Fibroblast of villous mesenchyme (primary cell): Measurements from ENCODE around the gene PTPRN2. TPM values are rescaled to one million over a fixed set of nuclear protein-coding genes. Genes with fewer than 3 reads are reported as not detected.

Experiments
- DNase-seq: peaks from one replicate; pipeline ENCODE4 v3.0.0-alpha.2; 2010; ENCODE audit warnings: low read depth
- H3K4me3 ChIP-seq: 2 replicates; pipeline ENCODE4 v1.5.1; 2011; ENCODE audit warnings: low read depth, mild to moderate bottlenecking, low read length
- total RNA-seq: library from RNA; depleted of rRNA; stranded (reverse); fragments of >200 nt; gene quantifications from 2 replicates; pipeline ENCODE4 v1.2.3, GENCODE V29; 2012
- TF ChIP-seq, protein P1 (sequence below): IDR thresholded peaks from 2 replicates; pipeline ENCODE4 v1.5.1; 2012; ENCODE audit warnings: low read depth, mild to moderate bottlenecking, low read length; ENCODE audit not compliant: insufficient read depth

PTPRN2 gene
- total RNA-seq, 1 donor, result not detected

DNA sequence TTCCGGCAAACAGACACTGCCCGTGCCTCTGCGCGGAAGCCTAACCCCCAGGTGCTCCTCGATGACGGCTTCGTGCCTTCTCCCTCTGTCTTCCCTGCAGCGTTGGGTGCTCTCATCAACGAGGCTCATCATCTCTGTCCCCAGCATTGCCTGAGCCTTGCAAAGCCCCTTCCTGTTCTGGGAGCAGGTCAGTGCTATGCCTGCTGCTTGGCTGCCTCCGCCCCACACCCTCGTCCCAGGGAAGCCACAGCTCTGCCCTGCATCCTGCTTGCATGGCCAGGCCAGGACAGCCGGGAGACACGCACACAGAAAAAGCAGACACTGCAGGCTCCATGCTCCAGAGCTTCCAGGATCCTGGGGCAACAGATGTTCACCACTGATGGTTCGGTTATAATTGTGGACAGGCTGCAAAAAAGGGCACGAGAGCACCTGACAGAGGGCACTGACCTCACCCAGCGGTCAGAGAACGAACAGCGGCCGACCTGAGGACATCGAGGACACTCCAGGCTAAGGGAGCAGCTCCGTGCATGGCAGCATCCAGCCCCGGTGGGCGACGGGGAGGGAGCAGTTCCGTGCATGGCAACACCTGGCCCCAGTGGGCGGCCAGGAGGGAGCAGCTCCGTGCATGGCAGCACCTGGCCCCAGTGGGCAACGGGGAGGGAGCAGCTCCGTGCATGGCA is 265.5 kb downstream of the PTPRN2 start:
- H3K4me3 ChIP-seq, result no peak overlapping the region
- DNase-seq, result no peak
- TF ChIP-seq, protein P1, sequence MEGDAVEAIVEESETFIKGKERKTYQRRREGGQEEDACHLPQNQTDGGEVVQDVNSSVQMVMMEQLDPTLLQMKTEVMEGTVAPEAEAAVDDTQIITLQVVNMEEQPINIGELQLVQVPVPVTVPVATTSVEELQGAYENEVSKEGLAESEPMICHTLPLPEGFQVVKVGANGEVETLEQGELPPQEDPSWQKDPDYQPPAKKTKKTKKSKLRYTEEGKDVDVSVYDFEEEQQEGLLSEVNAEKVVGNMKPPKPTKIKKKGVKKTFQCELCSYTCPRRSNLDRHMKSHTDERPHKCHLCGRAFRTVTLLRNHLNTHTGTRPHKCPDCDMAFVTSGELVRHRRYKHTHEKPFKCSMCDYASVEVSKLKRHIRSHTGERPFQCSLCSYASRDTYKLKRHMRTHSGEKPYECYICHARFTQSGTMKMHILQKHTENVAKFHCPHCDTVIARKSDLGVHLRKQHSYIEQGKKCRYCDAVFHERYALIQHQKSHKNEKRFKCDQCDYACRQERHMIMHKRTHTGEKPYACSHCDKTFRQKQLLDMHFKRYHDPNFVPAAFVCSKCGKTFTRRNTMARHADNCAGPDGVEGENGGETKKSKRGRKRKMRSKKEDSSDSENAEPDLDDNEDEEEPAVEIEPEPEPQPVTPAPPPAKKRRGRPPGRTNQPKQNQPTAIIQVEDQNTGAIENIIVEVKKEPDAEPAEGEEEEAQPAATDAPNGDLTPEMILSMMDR, result no peak

DNA sequence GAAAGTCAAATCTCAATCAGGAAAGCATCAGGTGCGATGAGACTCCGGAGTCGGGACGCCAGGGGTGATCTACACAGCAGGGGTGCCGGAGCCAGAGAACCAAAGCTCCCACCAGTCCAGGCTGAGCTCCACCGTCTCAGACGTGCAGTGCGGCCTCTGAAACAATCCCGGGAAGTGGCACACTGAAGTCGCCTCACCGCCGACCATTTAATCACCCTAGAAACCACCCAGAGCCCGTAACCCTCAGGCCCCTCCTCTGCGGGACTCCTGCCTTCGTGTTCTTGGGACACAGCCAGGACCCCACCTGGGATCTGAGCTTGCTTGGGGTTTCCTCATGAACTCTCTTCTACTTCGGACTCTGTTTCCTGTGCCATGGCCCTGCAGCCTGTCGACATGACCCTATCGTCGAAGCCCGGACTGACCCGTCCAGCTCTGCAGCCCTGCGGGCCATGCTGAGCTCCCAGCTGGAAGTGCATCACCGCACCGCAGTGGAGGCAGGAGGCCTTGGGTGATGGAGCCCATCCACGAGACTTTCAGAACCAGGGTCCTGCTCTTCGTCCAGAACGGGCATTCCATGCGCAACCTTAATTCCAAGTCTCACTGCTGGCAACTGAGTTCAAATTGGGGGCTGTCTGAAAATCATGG is 266.4 kb downstream of the PTPRN2 start:
- no peak for DNase-seq
- no peak overlapping the region for H3K4me3 ChIP-seq
- TF ChIP-seq, protein P1, result no peak

DNA sequence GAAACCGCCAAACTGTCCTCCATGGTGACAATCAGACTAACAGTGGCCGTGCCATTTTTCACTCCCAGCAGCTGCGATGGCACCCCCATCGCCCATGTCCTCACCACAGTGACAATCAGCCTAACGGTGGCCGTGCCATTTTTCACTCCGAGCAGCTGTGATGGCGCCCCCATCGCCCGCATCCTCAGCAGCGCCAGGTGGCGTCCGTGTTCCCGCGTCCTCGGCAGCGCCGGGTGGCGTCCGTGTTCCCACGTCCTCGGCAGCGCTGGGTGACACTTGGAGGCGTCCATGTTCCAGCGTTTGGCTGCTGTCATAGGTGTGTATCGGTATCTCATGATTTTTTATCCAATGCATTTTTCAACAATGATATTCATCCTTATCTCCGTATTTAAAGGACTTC is 267.3 kb downstream of the PTPRN2 start:
- no peak for DNase-seq
- TF ChIP-seq, protein P1, result no peak
- no peak overlapping the region for H3K4me3 ChIP-seq

DNA sequence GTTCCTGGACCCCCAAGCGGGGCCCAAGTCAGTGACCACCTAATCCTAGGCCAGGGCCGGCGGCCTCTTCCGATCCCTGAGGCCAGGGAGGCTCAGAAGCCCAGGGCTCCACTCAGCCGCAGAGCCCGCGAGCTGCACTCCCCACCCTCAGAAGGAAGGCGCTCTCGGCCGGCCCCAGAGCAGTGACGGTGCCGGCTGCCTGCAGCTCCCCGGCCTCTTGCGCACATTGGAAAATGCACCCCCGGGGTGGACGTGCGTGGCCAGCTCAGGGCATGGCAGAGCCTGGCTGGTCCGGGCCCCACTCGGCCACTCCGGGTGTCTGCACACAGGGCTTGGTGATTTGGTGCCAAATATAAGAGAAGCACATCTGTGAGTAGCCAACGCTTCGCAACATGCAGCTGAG is 269.1 kb downstream of the PTPRN2 start:
- DNase-seq, result no peak
- H3K4me3 ChIP-seq, result no peak overlapping the region
- TF ChIP-seq, protein P1, result no peak

DNA sequence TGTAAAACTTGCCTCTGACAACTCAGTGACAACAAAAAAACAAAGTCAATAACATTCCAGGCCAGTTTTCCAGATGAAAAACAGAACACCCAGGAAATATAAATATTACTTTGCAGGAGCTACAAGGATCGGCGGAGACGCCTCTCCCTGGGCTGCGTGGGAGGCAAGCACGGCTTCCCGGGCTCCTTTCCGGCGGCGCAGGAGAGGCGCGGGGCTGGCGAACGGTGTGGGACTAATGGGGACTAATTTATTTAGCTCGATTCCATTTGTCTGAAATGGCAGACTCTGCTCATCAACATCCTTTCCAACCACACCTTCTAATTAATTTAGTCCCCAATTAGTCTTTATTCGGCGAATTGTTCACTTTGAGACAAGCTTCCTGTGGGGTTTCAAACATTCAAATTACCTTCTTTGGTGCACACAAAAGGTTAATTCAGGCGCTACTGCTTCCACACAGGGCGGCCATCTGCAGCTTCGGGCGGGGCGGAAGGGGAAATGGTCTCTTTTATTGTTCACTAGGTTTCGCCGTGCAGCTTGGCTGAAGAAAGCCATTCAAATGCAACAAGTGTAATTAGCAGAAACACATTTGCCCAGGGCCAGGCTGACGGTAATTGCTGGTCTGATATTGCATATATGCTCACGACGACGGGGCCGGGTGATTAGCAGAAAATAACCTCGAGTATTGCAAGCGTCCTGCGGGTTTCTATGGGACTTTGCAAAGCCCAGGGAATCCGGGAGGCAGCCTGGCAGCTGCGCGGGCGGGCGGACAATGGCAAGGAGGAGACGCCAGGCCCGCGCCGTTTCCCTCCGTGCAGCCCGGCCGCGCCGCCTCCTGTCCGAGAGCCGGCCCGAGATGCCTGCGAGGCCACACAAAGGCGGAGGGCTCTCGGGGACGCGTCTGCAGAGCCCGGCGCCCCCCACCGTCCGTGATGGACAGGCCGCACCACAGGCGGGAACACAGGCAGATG is 270.1 kb downstream of the PTPRN2 start:
- TF ChIP-seq, protein P1, result no peak
- DNase-seq, result no peak
- H3K4me3 ChIP-seq, result no peak overlapping the region

DNA sequence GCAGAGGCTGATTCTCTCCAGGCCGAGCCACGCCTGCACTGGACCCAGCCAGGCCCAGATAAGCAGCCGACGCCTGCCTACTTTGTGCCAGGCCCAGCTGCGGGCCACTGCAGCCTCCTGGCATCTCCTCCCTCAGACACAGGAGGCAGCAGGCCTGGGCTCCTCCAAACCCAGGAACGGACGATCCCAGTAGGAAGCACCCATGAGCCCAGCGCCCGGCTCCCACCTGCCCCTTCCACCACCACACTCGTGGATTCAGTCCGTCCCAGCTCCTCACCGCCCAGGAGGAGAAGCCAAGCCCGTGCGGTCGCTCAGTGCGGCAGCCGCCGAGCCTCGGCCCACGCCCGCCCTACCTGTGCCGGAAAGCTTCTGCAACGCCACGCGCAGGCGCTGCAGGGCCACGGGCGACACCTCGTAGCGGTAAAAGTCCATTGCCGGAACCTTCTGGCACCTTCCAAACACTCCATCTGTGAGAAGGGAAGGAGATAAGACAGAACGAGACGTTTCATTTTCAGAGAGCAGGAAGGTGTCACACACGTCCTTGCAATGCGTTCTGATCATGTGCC is 271.1 kb downstream of the PTPRN2 start:
- no peak overlapping the region for H3K4me3 ChIP-seq
- TF ChIP-seq, protein P1, result no peak
- no peak for DNase-seq
